Panc1 (cell line): Measurements from ENCODE around the gene ABCG5. TPM values are rescaled to one million over a fixed set of nuclear protein-coding genes. Genes with fewer than 3 reads are reported as not detected.

Experiments
- ATAC-seq: fragments of 200-7000 bp; cut with Tn5 transposase; 2 replicates; pipeline ENCODE4 v1.9.1; 2020; ENCODE audit warnings: mild to moderate bottlenecking, moderate library complexity
- BruUV-seq: library from RNA; stranded (reverse); fragments of 400-500 nt; replicated peaks from 2 replicates; lab custom pipeline; 2021; lab: Mats Ljungman, UMichigan
- CTCF ChIA-PET: fragments of 300-600 bp; sonication (Branson Sonifier 250); formaldehyde crosslinking; loops from one replicate; lab custom pipeline; 2022; ENCODE audit warnings: antibody characterized with exemption; lab: Charles Lee
- POLR2A ChIA-PET: fragments of 300-600 bp; sonication (Branson Sonifier 250); formaldehyde crosslinking; loops from one replicate; lab custom pipeline; 2022; ENCODE audit warnings: antibody characterized with exemption; lab: Charles Lee
- DNase-seq: peaks from one replicate; pipeline ENCODE4 v3.0.0-alpha.2; 2010; ENCODE audit warnings: low read depth, low spot score
- H3K27ac ChIP-seq: 2 replicates; pipeline ENCODE4 v1.5.1; 2011; ENCODE audit warnings: mild to moderate bottlenecking, low read length, inconsistent platforms
- H3K27me3 ChIP-seq: fragments of 200-500 bp; sonication (Bioruptor generic); 2 replicates; pipeline ENCODE4 v1.6.0; 2014; ENCODE audit warnings: low read length, inconsistent platforms; ENCODE audit not compliant: control insufficient read depth, insufficient read depth
- H3K36me3 ChIP-seq: fragments of 200-500 bp; sonication (Bioruptor generic); 2 replicates; pipeline ENCODE4 v1.5.1; 2014; ENCODE audit warnings: inconsistent platforms, mild to moderate bottlenecking, low read length, moderate library complexity; ENCODE audit not compliant: control insufficient read depth, insufficient read depth
- H3K4me1 ChIP-seq: 2 replicates; pipeline ENCODE4 v1.5.1; 2011; ENCODE audit warnings: inconsistent platforms, mild to moderate bottlenecking, low read length, moderate library complexity; ENCODE audit not compliant: control insufficient read depth, insufficient read depth
- H3K4me3 ChIP-seq, 2 experiments: 2 replicates each; pipeline ENCODE4 v1.5.1; 2011 to 2012; ENCODE audit warnings: low read depth in 2 of 2, low read length in 2 of 2, mild to moderate bottlenecking in 2 of 2, inconsistent platforms in 1 of 2, moderate library complexity in 1 of 2
- H3K9me3 ChIP-seq: fragments of 200-500 bp; sonication (Bioruptor generic); 2 replicates; pipeline ENCODE4 v1.5.1; 2014; ENCODE audit warnings: low read depth, mild to moderate bottlenecking, inconsistent platforms, low read length, moderate library complexity; ENCODE audit not compliant: control insufficient read depth, insufficient read depth
- POLR2AphosphoS5 ChIP-seq: IDR thresholded peaks from 2 replicates; pipeline ENCODE4 v1.6.1; 2012; ENCODE audit warnings: mild to moderate bottlenecking, low read depth, low read length, moderate library complexity
- SIN3A ChIP-seq: IDR thresholded peaks from 2 replicates; pipeline ENCODE4 v1.6.1; 2012; ENCODE audit warnings: low read depth, mild to moderate bottlenecking, low read length, moderate library complexity, borderline replicate concordance; ENCODE audit not compliant: insufficient read depth
- TCF7L2 ChIP-seq: IDR thresholded peaks from 2 replicates; pipeline ENCODE4 v1.6.1; 2011; ENCODE audit warnings: mild to moderate bottlenecking, low read depth, low read length, inconsistent platforms
- in situ Hi-C: cut with HindIII; loops from 2 replicates; pipeline ENCODE4 v1.10.0; 2016; ENCODE audit warnings: low sequenced_read_pairs, low pct_unique_long_range_greater_than_20kb
- intact Hi-C: fragments of 100-400 bp; cut with micrococcal nuclease; formaldehyde crosslinking; loops from one replicate; pipeline ENCODE4 v1.10.0; 2022; ENCODE audit not compliant: unreplicated experiment
- total RNA-seq: library from RNA; stranded (reverse); gene quantifications from one replicate; pipeline ENCODE4 v1.2.1, GENCODE V29; 2021; ENCODE audit not compliant: unreplicated experiment
- TF ChIP-seq, protein P1 (sequence below), 2 experiments: IDR thresholded peaks; 2 replicates each; pipeline ENCODE4 v1.6.1; 2011 to 2012; ENCODE audit warnings: low read depth in 2 of 2, control low read depth in 1 of 2, low read length in 1 of 2, mild to moderate bottlenecking in 1 of 2, moderate library complexity in 1 of 2; ENCODE audit not compliant: insufficient read depth in 1 of 2
- TF ChIP-seq, protein P2 (sequence below): fragments of 450-650 bp; IDR thresholded peaks from 2 replicates; pipeline ENCODE4 v1.5.1; 2017; ENCODE audit warnings: mild to moderate bottlenecking

ABCG5 gene
- total RNA-seq, 1 experiment from 2014 or later, result 0.05 TPM

DNA sequence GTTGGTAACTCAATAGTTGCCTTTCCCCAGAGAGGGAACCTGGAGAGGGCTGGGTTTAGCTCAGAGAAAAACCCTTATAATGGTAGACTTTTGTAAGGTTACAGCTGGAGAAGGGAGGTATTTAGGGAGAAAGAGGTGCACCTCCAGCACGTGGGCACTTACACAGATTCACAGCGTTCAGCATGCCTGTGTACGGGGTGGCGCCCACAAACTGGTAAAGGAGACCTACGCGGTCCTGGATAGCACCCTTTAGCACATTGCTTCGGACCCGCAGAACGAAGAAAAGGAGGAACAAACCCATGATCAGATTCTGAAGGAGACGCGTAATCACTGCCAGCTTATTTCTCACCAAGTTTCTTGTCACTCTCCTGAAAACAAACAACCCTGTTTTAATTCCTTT lies 14.9 kb downstream of the ABCG5 start:
- intact Hi-C loops, result no loop called here
- no TSS peak for BruUV-seq
- Histone ChIP-seq H3K9me3 (no peaks in the 10 kb centered on the region), H3K4me1 (no peaks in the 10 kb centered on the region), H3K27me3 (peaks cover 3% of the 10 kb centered on the region; the same call in 1 of the 2 replicates), H3K4me3 (no peak overlapping the region), H3K36me3 (no peaks in the 10 kb centered on the region), H3K27ac (no peak overlapping the region)
- ChIA-PET POLR2A (no interaction called here), CTCF (no interaction called here)
- ATAC-seq (no peak), DNase-seq (no peak)
- in situ Hi-C loops, result no loop called here
- TF ChIP-seq, protein P1, sequence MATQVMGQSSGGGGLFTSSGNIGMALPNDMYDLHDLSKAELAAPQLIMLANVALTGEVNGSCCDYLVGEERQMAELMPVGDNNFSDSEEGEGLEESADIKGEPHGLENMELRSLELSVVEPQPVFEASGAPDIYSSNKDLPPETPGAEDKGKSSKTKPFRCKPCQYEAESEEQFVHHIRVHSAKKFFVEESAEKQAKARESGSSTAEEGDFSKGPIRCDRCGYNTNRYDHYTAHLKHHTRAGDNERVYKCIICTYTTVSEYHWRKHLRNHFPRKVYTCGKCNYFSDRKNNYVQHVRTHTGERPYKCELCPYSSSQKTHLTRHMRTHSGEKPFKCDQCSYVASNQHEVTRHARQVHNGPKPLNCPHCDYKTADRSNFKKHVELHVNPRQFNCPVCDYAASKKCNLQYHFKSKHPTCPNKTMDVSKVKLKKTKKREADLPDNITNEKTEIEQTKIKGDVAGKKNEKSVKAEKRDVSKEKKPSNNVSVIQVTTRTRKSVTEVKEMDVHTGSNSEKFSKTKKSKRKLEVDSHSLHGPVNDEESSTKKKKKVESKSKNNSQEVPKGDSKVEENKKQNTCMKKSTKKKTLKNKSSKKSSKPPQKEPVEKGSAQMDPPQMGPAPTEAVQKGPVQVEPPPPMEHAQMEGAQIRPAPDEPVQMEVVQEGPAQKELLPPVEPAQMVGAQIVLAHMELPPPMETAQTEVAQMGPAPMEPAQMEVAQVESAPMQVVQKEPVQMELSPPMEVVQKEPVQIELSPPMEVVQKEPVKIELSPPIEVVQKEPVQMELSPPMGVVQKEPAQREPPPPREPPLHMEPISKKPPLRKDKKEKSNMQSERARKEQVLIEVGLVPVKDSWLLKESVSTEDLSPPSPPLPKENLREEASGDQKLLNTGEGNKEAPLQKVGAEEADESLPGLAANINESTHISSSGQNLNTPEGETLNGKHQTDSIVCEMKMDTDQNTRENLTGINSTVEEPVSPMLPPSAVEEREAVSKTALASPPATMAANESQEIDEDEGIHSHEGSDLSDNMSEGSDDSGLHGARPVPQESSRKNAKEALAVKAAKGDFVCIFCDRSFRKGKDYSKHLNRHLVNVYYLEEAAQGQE (IDR thresholded peaks at IDR 0.05; ENCODE audit: insufficient read depth in 1 of 2, low read depth in 2 of 2, low read length in 1 of 2), result no peak
- TF ChIP-seq POLR2AphosphoS5 (no peak), SIN3A (no peak), TCF7L2 (no peak)
- TF ChIP-seq, protein P2, sequence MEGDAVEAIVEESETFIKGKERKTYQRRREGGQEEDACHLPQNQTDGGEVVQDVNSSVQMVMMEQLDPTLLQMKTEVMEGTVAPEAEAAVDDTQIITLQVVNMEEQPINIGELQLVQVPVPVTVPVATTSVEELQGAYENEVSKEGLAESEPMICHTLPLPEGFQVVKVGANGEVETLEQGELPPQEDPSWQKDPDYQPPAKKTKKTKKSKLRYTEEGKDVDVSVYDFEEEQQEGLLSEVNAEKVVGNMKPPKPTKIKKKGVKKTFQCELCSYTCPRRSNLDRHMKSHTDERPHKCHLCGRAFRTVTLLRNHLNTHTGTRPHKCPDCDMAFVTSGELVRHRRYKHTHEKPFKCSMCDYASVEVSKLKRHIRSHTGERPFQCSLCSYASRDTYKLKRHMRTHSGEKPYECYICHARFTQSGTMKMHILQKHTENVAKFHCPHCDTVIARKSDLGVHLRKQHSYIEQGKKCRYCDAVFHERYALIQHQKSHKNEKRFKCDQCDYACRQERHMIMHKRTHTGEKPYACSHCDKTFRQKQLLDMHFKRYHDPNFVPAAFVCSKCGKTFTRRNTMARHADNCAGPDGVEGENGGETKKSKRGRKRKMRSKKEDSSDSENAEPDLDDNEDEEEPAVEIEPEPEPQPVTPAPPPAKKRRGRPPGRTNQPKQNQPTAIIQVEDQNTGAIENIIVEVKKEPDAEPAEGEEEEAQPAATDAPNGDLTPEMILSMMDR, result no peak

DNA sequence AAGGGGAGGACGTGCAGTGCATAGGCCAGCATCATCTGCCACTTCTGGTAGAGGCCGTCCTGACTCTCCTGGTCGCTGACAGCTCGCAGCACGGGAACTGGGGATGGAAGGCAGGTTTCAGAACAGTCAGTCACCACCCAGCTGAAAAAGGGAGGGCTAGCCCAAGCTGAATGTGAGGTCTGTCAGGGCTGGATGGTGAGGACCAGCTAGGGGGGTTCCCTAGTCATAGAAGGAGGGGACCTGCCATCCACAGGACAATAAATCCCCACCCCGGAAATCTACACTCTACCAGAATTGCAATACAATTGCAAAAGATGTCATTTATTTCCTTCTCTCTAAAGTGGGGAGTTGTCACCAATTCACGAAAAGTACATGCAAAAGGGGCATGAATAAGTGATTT lies 15.8 kb downstream of the ABCG5 start:
- Histone ChIP-seq H3K4me1 (no peaks in the 10 kb centered on the region), H3K36me3 (no peaks in the 10 kb centered on the region), H3K9me3 (no peaks in the 10 kb centered on the region), H3K4me3 (no peak overlapping the region), H3K27ac (no peak overlapping the region), H3K27me3 (peaks cover 3% of the 10 kb centered on the region; the same call in 1 of the 2 replicates)
- no TSS peak for BruUV-seq
- in situ Hi-C loops (no loop called here), intact Hi-C loops (no loop called here)
- no peak; the same call in 1 of the 2 replicates for ATAC-seq
- CTCF ChIA-PET, result no interaction called here
- no peak for TF ChIP-seq TCF7L2
- no peak for TF ChIP-seq SIN3A
- TF ChIP-seq, protein P1 (IDR thresholded peaks at IDR 0.05; ENCODE audit: insufficient read depth in 1 of 2, low read depth in 2 of 2, low read length in 1 of 2), result no peak
- TF ChIP-seq, protein P2, result no peak
- TF ChIP-seq POLR2AphosphoS5, result no peak
- POLR2A ChIA-PET, result no interaction called here
- DNase-seq, result no peak
